K562 (cell line): ENCODE measurements around the gene ARV1. TPM values are rescaled to one million over a fixed set of nuclear protein-coding genes. Genes with fewer than 3 reads are reported as not detected.

Experiments used
- BRCA1 ChIP-seq, 2 experiments: fragments of 450-650 bp in 1 of 2; sonication (generic) in 1 of 2; formaldehyde crosslinking in 1 of 2; IDR thresholded peaks; 2 replicates each; pipeline versions ENCODE4 v1.5.0 to v1.6.1; 2017 to 2020; ENCODE audit warnings: mild to moderate bottlenecking in 1 of 2, missing genetic modification reagents in 1 of 2
- CREBBP ChIP-seq: IDR thresholded peaks from one replicate; pipeline ENCODE4 v1.6.1; 2012; ENCODE audit warnings: low read depth, mild to moderate bottlenecking, control low read depth, inconsistent platforms, low read length
- ETS2 ChIP-seq: IDR thresholded peaks from 2 replicates; pipeline ENCODE4 v1.6.1; 2016; ENCODE audit warnings: borderline replicate concordance, missing genetic modification characterization, mild to moderate bottlenecking, moderate library complexity, missing compliant biosample characterization; ENCODE audit not compliant: poor library complexity, severe bottlenecking
- FIP1L1 ChIP-seq: fragments of 200-400 bp; formaldehyde crosslinking; IDR thresholded peaks from 2 replicates; pipeline ENCODE4 v1.6.1; 2018; ENCODE audit warnings: mild to moderate bottlenecking, low read depth, low read length; ENCODE audit not compliant: poor library complexity, severe bottlenecking
- ILF3 ChIP-seq: fragments of 450-650 bp; IDR thresholded peaks from 2 replicates; pipeline ENCODE4 v1.6.1; 2018; ENCODE audit warnings: antibody characterized with exemption, mild to moderate bottlenecking, moderate library complexity, borderline replicate concordance
- MCM7 ChIP-seq, 2 experiments: fragments of 450-650 bp; IDR thresholded peaks; 2 replicates each; pipeline ENCODE4 v1.6.1; 2016 to 2018
- MED1 ChIP-seq: sonication (generic); formaldehyde crosslinking; IDR thresholded peaks from 2 replicates; pipeline ENCODE4 v1.8.1; 2023; ENCODE audit warnings: missing genetic modification reagents, borderline replicate concordance
- OTX1 ChIP-seq: fragments of 450-650 bp; formaldehyde crosslinking; IDR thresholded peaks from 2 replicates; pipeline ENCODE4 v1.4.0; 2022; ENCODE audit warnings: mild to moderate bottlenecking
- PPARD ChIP-seq: fragments of 250-450 bp; sonication (Bioruptor Pico); IDR thresholded peaks from 2 replicates; pipeline ENCODE4 v1.8.0; 2022; ENCODE audit warnings: inconsistent platforms, mild to moderate bottlenecking, moderate library complexity
- RFX7 ChIP-seq: fragments of 250-450 bp; sonication (Bioruptor Pico); IDR thresholded peaks from 2 replicates; pipeline ENCODE4 v1.5.1; 2021; ENCODE audit warnings: mild to moderate bottlenecking
- SRSF7 ChIP-seq: fragments of 200-400 bp; formaldehyde crosslinking; optimal IDR thresholded peaks from 2 replicates; pipeline ENCODE3; 2017; ENCODE audit warnings: mild to moderate bottlenecking, low read depth, low read length
- TARDBP ChIP-seq: fragments of 450-650 bp; IDR thresholded peaks from 2 replicates; pipeline ENCODE4 v1.6.1; 2016
- TFAM ChIP-seq: fragments of 250-450 bp; sonication (Bioruptor Pico); conservative IDR thresholded peaks from 2 replicates; pipeline ENCODE4 v1.5.0; 2021; ENCODE audit warnings: mild to moderate bottlenecking, moderate library complexity
- ZFP1 ChIP-seq: fragments of 450-650 bp; formaldehyde crosslinking; IDR thresholded peaks from 2 replicates; pipeline ENCODE4 v1.4.0; 2020; ENCODE audit warnings: mild to moderate bottlenecking, mixed read lengths
- ZNF197 ChIP-seq: fragments of 200-800 bp; sonication (Bioruptor generic); IDR thresholded peaks from 2 replicates; pipeline ENCODE4 v1.6.1; 2016; ENCODE audit warnings: low read depth, missing genetic modification characterization, missing compliant biosample characterization
- ZNF507 ChIP-seq: conservative IDR thresholded peaks from 2 replicates; pipeline ENCODE4 v1.6.1; 2017; ENCODE audit warnings: missing genetic modification characterization, missing compliant biosample characterization
- ZNF695 ChIP-seq: fragments of 450-650 bp; formaldehyde crosslinking; IDR thresholded peaks from 2 replicates; pipeline ENCODE4 v1.4.0; 2020; ENCODE audit warnings: mild to moderate bottlenecking, moderate library complexity
- ZZZ3 ChIP-seq: fragments of 450-650 bp; IDR thresholded peaks from 2 replicates; pipeline ENCODE4 v1.6.1; 2016; ENCODE audit warnings: antibody characterized with exemption, mild to moderate bottlenecking, moderate library complexity
- polyA plus RNA-seq, 8 experiments: library from polyadenylated mRNA; depleted of rRNA in 4 of 8; stranded (reverse) in 5 of 8; unstranded in 3 of 8; fragments of >200 nt; fragmentation: Nextera tagmentation in 2 of 8; fragmentation: Illumina TruSeq in 1 of 8; extraction: Ambion mirVana in 2 of 8; extraction: Trizol in 1 of 8; gene quantifications; 2 replicates each; pipeline versions ENCODE4 v1.2.1 to v1.2.3, GENCODE V29; 2011 to 2014; ENCODE audit warnings: inconsistent platforms in 1 of 8, missing spikeins in 1 of 8
- total RNA-seq, 7 experiments: library from RNA; depleted of rRNA in 6 of 7; stranded (reverse); fragments of >200 nt in 6 of 7; fragmentation: Illumina TruSeq in 2 of 7; extraction: Trizol in 2 of 7; gene quantifications; 2 replicates each; pipeline versions ENCODE4 v1.2.1 to v1.2.3, GENCODE V29; 2011 to 2021; ENCODE audit warnings: low replicate concordance in 1 of 7
- TF ChIP-seq, protein P1 (sequence below): sonication (generic); IDR thresholded peaks from 2 replicates; pipeline ENCODE4 v1.6.1; 2016
- TF ChIP-seq, protein P2 (sequence below): fragments of 250-450 bp; sonication (Bioruptor Pico); IDR thresholded peaks from 2 replicates; pipeline ENCODE4 v1.9.0; 2021; ENCODE audit warnings: mild to moderate bottlenecking
- TF ChIP-seq, protein P3 (sequence below): fragments of 250-450 bp; sonication (Bioruptor Pico); IDR thresholded peaks from 2 replicates; pipeline ENCODE4 v1.8.0; 2021; ENCODE audit warnings: moderate library complexity, mild to moderate bottlenecking, inconsistent platforms
- TF ChIP-seq, protein P4 (sequence below): sonication (generic); formaldehyde crosslinking; IDR thresholded peaks from 2 replicates; pipeline ENCODE4 v1.8.1; 2023; ENCODE audit warnings: missing genetic modification reagents, mild to moderate bottlenecking, borderline replicate concordance

Gene ARV1
- total and polyA plus RNA-seq, 9 of the 15 experiments (the other 6 are each of a cell fraction or from before 2014, with no cell fraction given) = 54.8 to 139 (median 74.0) TPM

DNA sequence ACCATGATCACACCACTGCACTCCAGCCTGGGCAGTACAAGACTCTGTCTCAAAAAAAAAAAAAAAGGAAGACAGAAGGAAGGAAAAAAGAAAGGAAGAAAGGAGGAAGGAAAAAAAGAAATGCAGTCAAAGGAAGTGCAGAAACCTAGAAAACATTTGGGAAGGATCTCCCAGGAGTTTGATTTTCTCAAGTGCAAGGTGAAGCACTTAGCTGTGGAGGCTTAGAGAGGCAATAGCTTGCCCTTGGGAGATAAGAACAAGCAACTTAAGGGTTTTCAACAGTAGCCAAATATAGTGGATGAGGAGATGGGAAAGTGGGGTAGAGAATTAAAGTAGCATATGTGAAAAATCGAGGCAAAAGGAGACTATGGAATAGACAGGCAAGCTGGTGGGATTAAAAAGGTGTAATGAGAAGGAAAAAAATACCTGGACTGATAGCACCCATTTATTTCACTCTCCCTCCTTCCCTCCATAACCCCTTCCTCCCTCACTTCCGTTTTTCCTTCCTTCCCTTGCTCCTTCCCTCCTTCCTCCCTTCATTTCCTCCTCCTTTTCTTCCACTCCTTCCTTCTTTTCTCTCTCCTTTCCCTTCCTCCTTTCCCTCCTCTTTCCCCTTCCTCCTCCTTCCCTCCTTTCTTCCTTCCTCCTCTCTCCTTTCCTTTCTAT, 68.0 kb downstream of the ARV1 start (continued):
- TF ChIP-seq MCM7 (IDR thresholded peaks at IDR 0.05) (no peak), ZZZ3 (no peak), ILF3 (no peak), TARDBP (no peak), ZNF507 (tag) (no peak), ETS2 (tag) (no peak), RFX7 (CRISPR knock-in tag) (no peak), ZNF197 (no peak), CREBBP (no peak), BRCA1 (IDR thresholded peaks at IDR 0.05) (no peak), BRCA1 (CRISPR knock-in tag; IDR thresholded peaks at IDR 0.05) (no peak), MED1 (CRISPR knock-in tag) (no peak), PPARD (CRISPR knock-in tag) (no peak), TFAM (no peak), SRSF7 (no peak), OTX1 (CRISPR knock-in tag) (peak; percentile 89), FIP1L1 (no peak), ZFP1 (CRISPR knock-in tag) (no peak), ZNF695 (CRISPR knock-in tag) (no peak)
- TF ChIP-seq, protein P1, sequence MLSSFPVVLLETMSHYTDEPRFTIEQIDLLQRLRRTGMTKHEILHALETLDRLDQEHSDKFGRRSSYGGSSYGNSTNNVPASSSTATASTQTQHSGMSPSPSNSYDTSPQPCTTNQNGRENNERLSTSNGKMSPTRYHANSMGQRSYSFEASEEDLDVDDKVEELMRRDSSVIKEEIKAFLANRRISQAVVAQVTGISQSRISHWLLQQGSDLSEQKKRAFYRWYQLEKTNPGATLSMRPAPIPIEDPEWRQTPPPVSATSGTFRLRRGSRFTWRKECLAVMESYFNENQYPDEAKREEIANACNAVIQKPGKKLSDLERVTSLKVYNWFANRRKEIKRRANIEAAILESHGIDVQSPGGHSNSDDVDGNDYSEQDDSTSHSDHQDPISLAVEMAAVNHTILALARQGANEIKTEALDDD = no peak
- TF ChIP-seq, protein P2, sequence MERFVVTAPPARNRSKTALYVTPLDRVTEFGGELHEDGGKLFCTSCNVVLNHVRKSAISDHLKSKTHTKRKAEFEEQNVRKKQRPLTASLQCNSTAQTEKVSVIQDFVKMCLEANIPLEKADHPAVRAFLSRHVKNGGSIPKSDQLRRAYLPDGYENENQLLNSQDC (CRISPR knock-in tag) = no peak
- TF ChIP-seq, protein P3, sequence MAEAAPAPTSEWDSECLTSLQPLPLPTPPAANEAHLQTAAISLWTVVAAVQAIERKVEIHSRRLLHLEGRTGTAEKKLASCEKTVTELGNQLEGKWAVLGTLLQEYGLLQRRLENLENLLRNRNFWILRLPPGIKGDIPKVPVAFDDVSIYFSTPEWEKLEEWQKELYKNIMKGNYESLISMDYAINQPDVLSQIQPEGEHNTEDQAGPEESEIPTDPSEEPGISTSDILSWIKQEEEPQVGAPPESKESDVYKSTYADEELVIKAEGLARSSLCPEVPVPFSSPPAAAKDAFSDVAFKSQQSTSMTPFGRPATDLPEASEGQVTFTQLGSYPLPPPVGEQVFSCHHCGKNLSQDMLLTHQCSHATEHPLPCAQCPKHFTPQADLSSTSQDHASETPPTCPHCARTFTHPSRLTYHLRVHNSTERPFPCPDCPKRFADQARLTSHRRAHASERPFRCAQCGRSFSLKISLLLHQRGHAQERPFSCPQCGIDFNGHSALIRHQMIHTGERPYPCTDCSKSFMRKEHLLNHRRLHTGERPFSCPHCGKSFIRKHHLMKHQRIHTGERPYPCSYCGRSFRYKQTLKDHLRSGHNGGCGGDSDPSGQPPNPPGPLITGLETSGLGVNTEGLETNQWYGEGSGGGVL (CRISPR knock-in tag) = no peak
- TF ChIP-seq, protein P4, sequence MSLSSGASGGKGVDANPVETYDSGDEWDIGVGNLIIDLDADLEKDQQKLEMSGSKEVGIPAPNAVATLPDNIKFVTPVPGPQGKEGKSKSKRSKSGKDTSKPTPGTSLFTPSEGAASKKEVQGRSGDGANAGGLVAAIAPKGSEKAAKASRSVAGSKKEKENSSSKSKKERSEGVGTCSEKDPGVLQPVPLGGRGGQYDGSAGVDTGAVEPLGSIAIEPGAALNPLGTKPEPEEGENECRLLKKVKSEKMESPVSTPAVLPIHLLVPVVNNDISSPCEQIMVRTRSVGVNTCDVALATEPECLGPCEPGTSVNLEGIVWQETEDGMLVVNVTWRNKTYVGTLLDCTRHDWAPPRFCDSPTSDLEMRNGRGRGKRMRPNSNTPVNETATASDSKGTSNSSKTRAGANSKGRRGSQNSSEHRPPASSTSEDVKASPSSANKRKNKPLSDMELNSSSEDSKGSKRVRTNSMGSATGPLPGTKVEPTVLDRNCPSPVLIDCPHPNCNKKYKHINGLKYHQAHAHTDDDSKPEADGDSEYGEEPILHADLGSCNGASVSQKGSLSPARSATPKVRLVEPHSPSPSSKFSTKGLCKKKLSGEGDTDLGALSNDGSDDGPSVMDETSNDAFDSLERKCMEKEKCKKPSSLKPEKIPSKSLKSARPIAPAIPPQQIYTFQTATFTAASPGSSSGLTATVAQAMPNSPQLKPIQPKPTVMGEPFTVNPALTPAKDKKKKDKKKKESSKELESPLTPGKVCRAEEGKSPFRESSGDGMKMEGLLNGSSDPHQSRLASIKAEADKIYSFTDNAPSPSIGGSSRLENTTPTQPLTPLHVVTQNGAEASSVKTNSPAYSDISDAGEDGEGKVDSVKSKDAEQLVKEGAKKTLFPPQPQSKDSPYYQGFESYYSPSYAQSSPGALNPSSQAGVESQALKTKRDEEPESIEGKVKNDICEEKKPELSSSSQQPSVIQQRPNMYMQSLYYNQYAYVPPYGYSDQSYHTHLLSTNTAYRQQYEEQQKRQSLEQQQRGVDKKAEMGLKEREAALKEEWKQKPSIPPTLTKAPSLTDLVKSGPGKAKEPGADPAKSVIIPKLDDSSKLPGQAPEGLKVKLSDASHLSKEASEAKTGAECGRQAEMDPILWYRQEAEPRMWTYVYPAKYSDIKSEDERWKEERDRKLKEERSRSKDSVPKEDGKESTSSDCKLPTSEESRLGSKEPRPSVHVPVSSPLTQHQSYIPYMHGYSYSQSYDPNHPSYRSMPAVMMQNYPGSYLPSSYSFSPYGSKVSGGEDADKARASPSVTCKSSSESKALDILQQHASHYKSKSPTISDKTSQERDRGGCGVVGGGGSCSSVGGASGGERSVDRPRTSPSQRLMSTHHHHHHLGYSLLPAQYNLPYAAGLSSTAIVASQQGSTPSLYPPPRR (CRISPR knock-in tag) = no peak
